Measurements from ENCODE around the gene ARHGEF5.

Gene ARHGEF5

GRCh38 chr7:144397086-144397485 is 41.9 kb downstream of the ARHGEF5 start:
- POLR2A ChIA-PET = no interaction called here
- CTCF ChIA-PET = no interaction called here
- no peak for TF ChIP-seq ARNT (IDR thresholded peaks at IDR 0.05)
- TF ChIP-seq FOXA1 (IDR thresholded peaks at IDR 0.05) = no peak
- TF ChIP-seq BHLHE40 (IDR thresholded peaks at IDR 0.05; ENCODE audit: borderline replicate concordance) = no peak
- no peak for TF ChIP-seq FOXK2 (IDR thresholded peaks at IDR 0.05)
- TF ChIP-seq SP1 (IDR thresholded peaks at IDR 0.05) = no peak
- TF ChIP-seq LEF1 (IDR thresholded peaks at IDR 0.05; ENCODE audit: borderline replicate concordance) = no peak
- TF ChIP-seq ELF4 (IDR thresholded peaks at IDR 0.05) = no peak
- TF ChIP-seq CTBP1 (IDR thresholded peaks at IDR 0.05; ENCODE audit: borderline replicate concordance) = no peak
- TF ChIP-seq FOXM1 (IDR thresholded peaks at IDR 0.05; ENCODE audit: borderline replicate concordance) = no peak
- no peak for TF ChIP-seq TARDBP (IDR thresholded peaks at IDR 0.05)
- TF ChIP-seq SUZ12 (IDR thresholded peaks at IDR 0.05) = no peak
- TF ChIP-seq HDGF (IDR thresholded peaks at IDR 0.05; ENCODE audit: borderline replicate concordance) = no peak
- TF ChIP-seq ZNF384 (IDR thresholded peaks at IDR 0.05) = no peak
- TF ChIP-seq, protein P1, sequence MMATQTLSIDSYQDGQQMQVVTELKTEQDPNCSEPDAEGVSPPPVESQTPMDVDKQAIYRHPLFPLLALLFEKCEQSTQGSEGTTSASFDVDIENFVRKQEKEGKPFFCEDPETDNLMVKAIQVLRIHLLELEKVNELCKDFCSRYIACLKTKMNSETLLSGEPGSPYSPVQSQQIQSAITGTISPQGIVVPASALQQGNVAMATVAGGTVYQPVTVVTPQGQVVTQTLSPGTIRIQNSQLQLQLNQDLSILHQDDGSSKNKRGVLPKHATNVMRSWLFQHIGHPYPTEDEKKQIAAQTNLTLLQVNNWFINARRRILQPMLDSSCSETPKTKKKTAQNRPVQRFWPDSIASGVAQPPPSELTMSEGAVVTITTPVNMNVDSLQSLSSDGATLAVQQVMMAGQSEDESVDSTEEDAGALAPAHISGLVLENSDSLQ (IDR thresholded peaks at IDR 0.05) = no peak
- no peak for TF ChIP-seq L3MBTL2 (conservative IDR thresholded peaks at IDR 0.05)
- no peak for TF ChIP-seq NFRKB (IDR thresholded peaks at IDR 0.05)
- DNase-seq (ENCODE audit: extremely low spot score) = no peak

DNA sequence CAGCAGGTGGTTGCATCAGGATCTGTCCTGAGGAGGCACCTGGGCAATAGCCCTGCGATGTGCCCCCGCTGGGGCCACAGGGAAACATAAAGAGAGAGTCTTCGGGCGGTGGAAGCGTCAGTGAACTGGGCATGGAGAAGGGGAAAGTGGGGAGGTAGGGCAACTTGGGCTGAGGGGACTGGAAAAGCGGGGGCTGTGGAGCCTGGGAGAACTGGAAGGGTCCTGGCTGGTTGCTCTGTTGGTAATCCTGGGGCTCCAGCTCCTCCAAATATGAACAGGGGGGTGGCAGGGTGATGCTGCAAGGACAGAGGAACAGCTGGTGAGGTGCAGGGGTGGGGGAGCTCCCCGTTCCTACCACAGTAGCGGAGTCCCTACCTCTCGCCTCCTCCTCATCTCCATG is 43.1 kb downstream of the ARHGEF5 start:
- CTCF ChIA-PET = no interaction called here
- DNase-seq (ENCODE audit: extremely low spot score) = no peak
- POLR2A ChIA-PET = no interaction called here
- TF ChIP-seq CTBP1 (IDR thresholded peaks at IDR 0.05; ENCODE audit: borderline replicate concordance) (no peak), FOXM1 (IDR thresholded peaks at IDR 0.05; ENCODE audit: borderline replicate concordance) (no peak), FOXA1 (IDR thresholded peaks at IDR 0.05) (no peak), TARDBP (IDR thresholded peaks at IDR 0.05) (no peak), ARNT (IDR thresholded peaks at IDR 0.05) (no peak), FOXK2 (IDR thresholded peaks at IDR 0.05) (no peak), SP1 (IDR thresholded peaks at IDR 0.05) (no peak), ELF4 (IDR thresholded peaks at IDR 0.05) (no peak), SUZ12 (IDR thresholded peaks at IDR 0.05) (no peak), BHLHE40 (IDR thresholded peaks at IDR 0.05; ENCODE audit: borderline replicate concordance) (no peak), ZNF384 (IDR thresholded peaks at IDR 0.05) (no peak), NFRKB (IDR thresholded peaks at IDR 0.05) (no peak), L3MBTL2 (conservative IDR thresholded peaks at IDR 0.05) (no peak), HDGF (IDR thresholded peaks at IDR 0.05; ENCODE audit: borderline replicate concordance) (no peak)
- TF ChIP-seq, protein P1 (IDR thresholded peaks at IDR 0.05) = no peak

DNA sequence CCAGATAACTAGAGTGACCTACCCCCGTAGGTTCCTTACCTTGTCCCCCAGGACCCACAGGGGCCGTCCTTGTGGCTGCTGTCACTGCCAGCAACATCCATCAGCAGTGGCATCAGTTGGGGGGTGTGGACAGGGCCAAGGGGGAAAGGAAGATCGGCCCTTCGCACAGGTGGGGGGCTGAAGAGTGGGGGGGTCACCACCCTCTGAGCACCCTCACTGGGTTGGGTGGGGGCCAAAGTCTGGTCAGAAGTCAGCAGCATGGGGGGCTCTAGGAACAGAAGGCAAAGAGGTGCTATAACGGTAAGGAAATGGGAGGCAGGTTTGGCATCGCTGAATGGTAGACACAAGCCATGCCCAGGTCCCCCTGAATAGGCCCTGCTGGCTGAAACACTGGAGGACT is 43.7 kb downstream of the ARHGEF5 start:
- CTCF ChIA-PET = no interaction called here
- TF ChIP-seq SP1 (IDR thresholded peaks at IDR 0.05) (no peak), FOXK2 (IDR thresholded peaks at IDR 0.05) (no peak), SUZ12 (IDR thresholded peaks at IDR 0.05) (no peak), TARDBP (IDR thresholded peaks at IDR 0.05) (no peak), ZNF384 (IDR thresholded peaks at IDR 0.05) (no peak), HDGF (IDR thresholded peaks at IDR 0.05; ENCODE audit: borderline replicate concordance) (no peak), LEF1 (IDR thresholded peaks at IDR 0.05; ENCODE audit: borderline replicate concordance) (no peak), FOXA1 (IDR thresholded peaks at IDR 0.05) (no peak), NFRKB (IDR thresholded peaks at IDR 0.05) (no peak), CTBP1 (IDR thresholded peaks at IDR 0.05; ENCODE audit: borderline replicate concordance) (no peak), ELF4 (IDR thresholded peaks at IDR 0.05) (no peak), ARNT (IDR thresholded peaks at IDR 0.05) (no peak), FOXM1 (IDR thresholded peaks at IDR 0.05; ENCODE audit: borderline replicate concordance) (no peak), L3MBTL2 (conservative IDR thresholded peaks at IDR 0.05) (no peak), BHLHE40 (IDR thresholded peaks at IDR 0.05; ENCODE audit: borderline replicate concordance) (no peak)
- TF ChIP-seq, protein P1 (IDR thresholded peaks at IDR 0.05) = no peak
- POLR2A ChIA-PET = no interaction called here
- DNase-seq (ENCODE audit: extremely low spot score) = no peak

GRCh38 chr7:144399946-144400345 is 44.7 kb downstream of the ARHGEF5 start:
- ChIA-PET POLR2A (no interaction called here), CTCF (no interaction called here)
- TF ChIP-seq FOXK2 (IDR thresholded peaks at IDR 0.05) = no peak
- no peak for DNase-seq (ENCODE audit: extremely low spot score)

DNA sequence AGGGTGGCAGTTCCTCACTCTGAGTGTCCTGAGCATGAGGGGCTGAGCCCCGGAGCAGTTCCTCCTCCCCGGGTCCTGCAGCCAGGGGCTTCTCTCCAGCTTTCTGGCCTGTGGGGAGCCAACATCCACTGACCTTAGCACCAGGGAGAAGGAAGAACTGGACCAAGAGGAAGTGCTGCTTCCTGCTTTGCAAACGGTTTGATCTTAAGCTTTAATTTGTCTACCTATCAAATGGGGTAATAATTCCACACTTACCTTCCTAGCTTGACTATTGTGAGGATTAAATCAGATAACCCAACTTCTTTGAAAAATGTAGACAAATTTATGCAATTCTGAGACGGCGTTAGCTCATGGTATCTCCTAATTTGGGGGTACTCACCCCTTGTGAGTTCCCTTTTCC is 46.3 kb downstream of the ARHGEF5 start:
- CTCF ChIA-PET = no interaction called here

More for the DNA sequence above, 46.3 kb downstream of the ARHGEF5 start:
- TF ChIP-seq BHLHE40 (IDR thresholded peaks at IDR 0.05; ENCODE audit: borderline replicate concordance) (no peak), ZNF384 (IDR thresholded peaks at IDR 0.05) (no peak), ARNT (IDR thresholded peaks at IDR 0.05) (no peak), NFRKB (IDR thresholded peaks at IDR 0.05) (no peak), SP1 (IDR thresholded peaks at IDR 0.05) (no peak), HDGF (IDR thresholded peaks at IDR 0.05; ENCODE audit: borderline replicate concordance) (no peak), FOXM1 (IDR thresholded peaks at IDR 0.05; ENCODE audit: borderline replicate concordance) (no peak), L3MBTL2 (conservative IDR thresholded peaks at IDR 0.05) (no peak), TARDBP (IDR thresholded peaks at IDR 0.05) (no peak), LEF1 (IDR thresholded peaks at IDR 0.05; ENCODE audit: borderline replicate concordance) (no peak)
- TF ChIP-seq, protein P1 (IDR thresholded peaks at IDR 0.05) = no peak
- DNase-seq (ENCODE audit: extremely low spot score) = no peak
- POLR2A ChIA-PET = no interaction called here
